HG03342 (cell line): ENCODE measurements around the gene TP73.

Experiments used
- ATAC-seq: cut with Tn5 transposase; IDR thresholded peaks from one replicate; pipeline ENCODE4 v1.9.1; 2021; ENCODE audit warnings: mild to moderate bottlenecking, moderate library complexity; ENCODE audit not compliant: unreplicated experiment

Gene TP73

DNA sequence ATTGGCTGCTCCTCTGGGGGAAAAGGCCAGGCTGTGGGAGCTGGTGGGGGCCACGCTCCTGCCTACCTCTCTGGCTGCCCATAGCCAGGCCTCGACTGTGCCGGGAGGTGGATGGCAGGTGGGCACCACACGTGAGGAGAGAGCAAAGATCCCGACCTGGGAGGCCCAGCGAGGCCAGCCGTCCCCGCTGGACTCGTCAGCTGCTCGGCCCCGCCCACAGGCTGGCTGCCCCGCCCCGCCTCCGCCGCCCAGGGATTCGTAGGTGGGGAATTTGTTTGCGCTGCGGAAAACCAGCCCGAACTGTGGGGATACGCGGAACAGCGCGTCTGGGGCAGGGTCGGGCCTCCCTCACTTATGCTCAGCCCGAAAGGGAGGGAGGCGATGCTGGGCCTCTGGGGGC lies 31.7 kb downstream of the TP73 start:
- ATAC-seq, result no peak

- no peak for ATAC-seq
Measured at GRCh38 chr1:3685222-3685621, 32.9 kb downstream of the TP73 start.

GRCh38 chr1:3685906-3686305 lies 33.6 kb downstream of the TP73 start:
- ATAC-seq, result no peak

- no peak for ATAC-seq
Measured at GRCh38 chr1:3687504-3687903, 35.2 kb downstream of the TP73 start.

DNA sequence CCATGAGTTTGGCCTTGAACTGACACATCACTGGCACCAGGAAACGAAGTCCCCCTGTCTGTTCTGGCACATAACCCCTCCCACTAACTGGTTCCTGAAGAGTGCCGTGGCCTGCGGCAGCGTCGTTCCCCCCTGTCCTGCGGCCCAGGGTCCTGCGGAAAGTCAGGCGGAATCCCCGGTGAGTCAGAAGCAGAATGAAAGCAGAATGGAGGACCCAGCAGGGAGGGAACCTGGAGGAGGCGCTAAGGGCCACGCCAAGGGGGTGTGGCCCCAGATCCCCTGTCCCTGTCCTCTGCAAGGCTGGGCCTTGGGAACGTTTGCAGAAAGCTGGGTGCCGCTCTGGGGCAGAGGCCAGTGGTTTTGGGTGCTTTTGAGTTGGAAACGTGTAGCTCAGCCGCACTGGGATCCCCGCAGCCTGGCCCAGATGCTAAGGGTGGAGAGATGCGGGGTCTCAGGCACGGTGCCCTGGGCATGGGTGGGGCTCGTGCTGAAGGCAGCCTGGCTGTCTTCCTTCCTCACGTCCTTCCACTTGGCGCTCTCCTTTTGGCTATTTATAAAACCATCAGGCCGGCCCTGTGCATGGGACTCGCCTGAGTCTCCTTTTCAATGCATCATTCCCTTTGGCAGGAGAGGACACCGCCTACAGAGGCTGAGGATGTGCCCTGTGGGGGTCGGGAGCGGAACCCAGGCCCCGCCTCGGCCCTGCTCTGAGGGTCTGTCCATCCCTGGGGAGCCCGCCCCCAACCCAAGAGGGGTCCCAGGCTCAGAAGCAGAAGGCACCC lies 36.2 kb downstream of the TP73 start:
- ATAC-seq, result peak; percentile 47

DNA sequence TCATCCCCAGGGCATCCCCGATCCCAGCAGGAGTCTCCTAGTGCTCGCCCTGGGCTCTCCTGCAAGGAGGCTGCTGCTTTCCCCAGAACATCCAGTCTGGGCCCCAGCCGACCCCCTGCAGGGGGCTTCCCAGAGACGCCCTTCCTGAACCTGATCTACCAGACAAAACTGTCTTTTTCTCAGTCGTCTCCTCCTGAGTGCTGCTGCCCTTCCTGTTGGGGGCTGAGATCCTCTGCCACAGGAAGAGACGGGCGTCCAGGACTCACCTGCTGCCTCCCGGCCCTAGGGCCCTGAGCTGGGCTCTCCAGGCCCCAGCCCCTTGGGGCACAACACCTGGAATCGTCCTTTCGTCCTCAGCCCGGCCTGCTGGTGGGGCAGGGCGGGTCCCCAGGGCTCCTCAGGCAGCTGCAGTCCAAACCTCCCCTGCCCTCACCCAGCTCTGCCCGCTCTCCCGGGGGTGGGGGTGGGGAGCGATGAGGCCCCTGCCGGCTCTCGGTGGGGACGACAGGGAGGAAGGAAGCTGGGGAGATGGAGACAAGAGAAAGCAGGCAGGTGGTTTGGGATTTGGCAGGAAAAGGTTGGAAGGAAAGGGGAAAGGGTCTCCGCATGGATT lies 36.9 kb downstream of the TP73 start:
- no peak for ATAC-seq

- no peak for ATAC-seq
Measured at GRCh38 chr1:3690282-3691065, 38.2 kb downstream of the TP73 start.

- ATAC-seq, result no peak
Measured at GRCh38 chr1:3691421-3692204, 39.3 kb downstream of the TP73 start.

- ATAC-seq, result no peak
Measured at GRCh38 chr1:3692598-3692997, 40.3 kb downstream of the TP73 start.

- ATAC-seq, result no peak
Measured at GRCh38 chr1:3693321-3693720, 41.0 kb downstream of the TP73 start.

- peak; percentile 64 for ATAC-seq
Measured at GRCh38 chr1:3695326-3696217, 43.3 kb downstream of the TP73 start.

DNA sequence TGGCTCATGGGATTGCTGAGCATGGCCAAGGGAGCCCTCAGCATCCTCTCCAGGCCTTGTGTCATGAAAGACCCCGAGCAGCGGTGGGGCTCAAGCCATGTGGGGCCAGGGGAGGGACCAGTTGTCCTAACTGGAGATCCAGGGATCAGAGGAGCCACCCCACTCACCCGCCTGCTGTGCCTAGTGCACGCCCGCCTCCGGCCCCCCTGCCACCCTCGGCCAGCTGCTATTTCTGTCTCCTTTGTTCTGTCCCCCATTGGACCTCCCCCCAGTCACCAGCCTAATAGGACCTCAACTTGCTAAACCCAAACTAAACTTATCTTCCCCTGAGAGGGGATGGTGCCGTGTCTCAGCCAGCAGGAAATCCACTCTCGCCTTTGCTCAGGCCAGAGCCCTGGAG lies 44.4 kb downstream of the TP73 start:
- no peak for ATAC-seq

DNA sequence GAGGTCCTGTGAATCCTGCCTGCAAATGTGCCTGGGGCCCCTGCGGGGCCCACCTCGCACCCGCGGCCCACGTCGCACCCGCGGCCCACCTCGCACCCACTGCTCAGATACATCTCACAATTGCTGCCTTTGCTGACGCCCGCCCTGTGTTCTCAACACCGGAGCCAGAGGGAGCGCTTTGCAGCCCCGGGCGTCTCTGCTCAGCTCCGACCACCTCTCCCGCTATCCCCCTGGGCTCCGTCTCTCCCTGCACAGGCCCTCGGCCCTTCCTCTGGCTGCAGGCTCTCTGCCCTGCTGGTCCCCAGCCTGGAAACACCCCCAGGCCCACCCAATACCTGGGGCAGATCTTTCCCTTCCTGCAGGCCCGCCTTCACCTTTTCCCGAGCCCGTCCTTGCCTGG lies 44.8 kb downstream of the TP73 start:
- no peak for ATAC-seq

DNA sequence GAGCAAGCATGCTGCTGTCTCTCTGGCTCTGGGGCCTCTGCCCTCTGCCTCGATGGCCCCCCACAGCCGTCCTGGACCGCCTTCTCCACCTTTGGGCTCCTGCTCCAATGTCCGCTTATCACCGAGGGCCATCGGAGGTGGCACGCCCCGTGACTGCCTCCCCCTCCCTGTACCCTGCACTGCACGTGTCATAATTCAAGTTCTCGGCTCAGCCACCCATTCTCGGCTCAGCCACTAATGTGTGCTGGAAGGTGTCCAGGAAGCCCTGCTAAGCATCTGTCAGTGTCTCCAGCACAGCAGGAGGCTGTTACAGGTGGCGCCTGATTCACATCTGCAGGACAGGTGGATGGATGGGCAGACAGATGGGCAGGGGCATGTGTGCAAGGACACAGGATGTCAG lies 45.5 kb downstream of the TP73 start:
- ATAC-seq, result no peak

GRCh38 chr1:3698660-3699408 lies 46.5 kb downstream of the TP73 start:
- no peak for ATAC-seq

GRCh38 chr1:3699596-3699995 lies 47.3 kb downstream of the TP73 start:
- ATAC-seq, result no peak

DNA sequence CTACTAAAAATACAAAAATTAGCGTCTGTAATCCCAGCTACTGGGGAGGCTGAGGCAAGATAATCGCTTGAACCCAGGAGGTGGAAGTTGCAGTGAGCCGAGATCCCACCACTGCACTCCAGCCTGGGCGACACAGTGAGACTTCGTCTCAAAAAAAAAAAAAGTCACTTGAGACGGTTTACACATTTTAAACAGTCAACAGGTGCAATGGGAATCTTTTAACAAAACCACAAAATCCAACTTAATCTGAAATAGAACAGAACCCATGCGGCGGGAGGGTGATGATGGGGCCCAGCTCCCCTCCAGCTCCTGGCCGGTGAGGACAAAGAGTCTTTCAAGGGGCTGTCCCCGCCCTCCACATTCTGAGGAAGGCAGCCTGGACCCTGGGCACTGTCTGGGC lies 48.3 kb downstream of the TP73 start:
- no peak for ATAC-seq

DNA sequence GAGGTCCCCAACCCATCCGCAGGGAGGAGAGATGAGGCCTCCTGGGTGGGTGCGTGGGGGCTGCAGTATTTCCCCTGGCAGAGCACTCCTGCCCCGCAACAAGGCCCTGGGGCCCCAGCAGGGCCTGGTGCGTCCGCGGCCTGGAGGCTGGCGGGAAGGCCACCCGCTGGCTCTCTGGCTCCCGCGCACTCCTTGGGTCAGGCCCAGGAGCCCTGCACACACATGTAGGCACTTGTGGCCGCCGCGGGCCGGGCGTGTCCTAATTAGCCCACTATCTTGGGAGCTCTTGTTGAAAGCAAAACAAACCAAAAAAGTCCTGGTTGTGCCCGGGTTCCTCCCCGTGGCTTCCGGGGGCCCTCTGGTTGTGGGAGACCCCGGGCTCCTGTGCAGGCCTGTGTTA lies 50.2 kb downstream of the TP73 start:
- ATAC-seq, result no peak

DNA sequence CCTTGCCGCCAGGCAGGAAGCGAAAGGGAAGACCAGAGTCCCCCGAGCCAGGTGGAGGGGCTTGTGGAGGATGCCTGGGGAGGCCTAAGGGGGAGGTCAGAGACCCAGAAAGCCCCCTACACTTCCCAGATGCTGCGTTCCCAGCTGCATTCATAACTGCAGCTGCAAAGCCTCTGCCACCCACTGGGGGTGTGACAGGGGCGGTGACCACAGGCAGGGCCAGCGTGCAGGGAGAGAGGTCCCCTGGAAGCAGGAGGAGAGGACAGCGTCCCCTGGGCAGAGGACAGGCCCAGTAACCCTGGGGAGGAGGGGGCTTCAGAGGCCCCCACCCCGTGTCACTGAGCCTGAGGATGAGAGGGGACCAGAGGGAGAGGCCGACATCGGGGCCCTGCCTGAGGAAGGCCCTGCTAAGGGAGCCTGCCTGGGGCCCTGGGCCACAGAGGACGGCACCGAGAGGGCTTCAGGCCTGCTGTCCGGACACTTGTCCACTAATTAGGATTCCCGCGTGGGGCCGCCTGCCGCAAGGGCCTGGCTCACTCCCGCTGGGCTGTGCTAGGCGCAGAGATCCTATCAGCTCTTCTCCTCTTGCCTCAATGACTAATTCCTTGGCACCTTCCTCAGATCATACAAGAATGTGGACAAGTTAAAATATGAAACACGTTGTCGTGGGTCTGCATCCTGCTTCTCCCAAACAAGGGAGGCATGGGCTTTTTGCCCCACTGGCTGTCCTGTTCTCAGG lies 50.8 kb downstream of the TP73 start:
- ATAC-seq, result no peak
